Adipose tissue (tissue), 3 donors: Measurements from ENCODE around the gene ANKH. TPM values are rescaled to one million over a fixed set of nuclear protein-coding genes. Genes with fewer than 3 reads are reported as not detected.

Experiments used
- polyA plus RNA-seq, 3 donors: library from polyadenylated mRNA; stranded (reverse); fragments of 200-250 nt; gene quantifications; one replicate each; pipeline ENCODE4 v1.2.3, GENCODE V29; 2013
- donor health status: healthy with polysubstance abuse.
- donor health status: Bipolar disorder and iron deficiency.
- donor health status: healthy.

ANKH gene
- polyA plus RNA-seq, 3 donors, result 16.9 to 21.6 (median 17.5) TPM

Other genes starting within 250 kb of the ANKH start
- gene OTULIN, start 207.1 kb downstream of the ANKH start, polyA plus RNA-seq, result 1 to 10 TPM; 3.2 to 6.0 (median 4.4) TPM